ENCODE data around the gene EFCAB5.
A peak's percentile ranks its signal among the peaks of the same experiment; 100 is the strongest.
"Not testable (repeated sequence)": the region's sequence is repeated elsewhere in the genome, so short reads cannot be mapped to it uniquely, and the experiment has no call there.

The EFCAB5 gene

DNA sequence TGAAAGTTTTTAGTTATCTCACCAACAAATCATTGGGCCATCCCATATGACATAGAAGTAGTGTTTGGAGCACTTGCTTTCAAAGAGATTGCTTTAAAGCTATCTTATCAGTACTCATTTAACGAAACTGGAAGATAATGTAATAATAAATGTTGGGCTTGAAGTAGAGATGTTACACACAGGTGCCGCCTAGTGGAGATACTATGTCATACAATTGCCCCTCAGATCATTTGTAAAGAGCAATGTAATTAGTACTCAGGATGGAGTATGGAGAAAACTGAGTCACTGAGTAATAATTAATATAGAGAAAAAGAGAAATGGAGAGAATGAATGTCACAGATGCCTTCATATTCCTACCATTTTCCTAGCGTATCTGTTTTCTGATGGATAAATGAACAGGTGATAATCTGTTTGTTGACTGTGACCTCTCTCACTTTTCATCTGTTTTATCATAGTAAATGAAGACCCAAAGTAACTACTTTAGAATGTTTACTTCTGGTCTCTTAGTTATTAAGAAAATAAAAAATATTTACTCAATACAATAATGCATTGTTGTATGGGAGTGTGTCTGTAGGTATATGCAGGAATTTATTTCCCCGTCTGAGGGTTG lies 80.4 kb downstream of the EFCAB5 start:
- no peaks in the 10 kb centered on the region for H3K79me2 ChIP-seq
- no peak overlapping the region for H2AFZ ChIP-seq
- peak overlapping the region; percentile 40 for H3K4me2 ChIP-seq (ENCODE audit: low read length)
- H3K27me3 ChIP-seq (ENCODE audit: control insufficient read depth, insufficient read depth, low read length), result no peaks in the 10 kb centered on the region
- no peak overlapping the region for H3K4me3 ChIP-seq (ENCODE audit: low read depth, low read length)
- peaks cover 2% of the 10 kb centered on the region for H3K36me3 ChIP-seq (ENCODE audit: control insufficient read depth, insufficient read depth, low read length)
- H3K27ac ChIP-seq, result no peak overlapping the region
- H3K9me3 ChIP-seq (ENCODE audit: control insufficient read depth, low read length), result no peaks in the 10 kb centered on the region
- TF ChIP-seq, protein P1, sequence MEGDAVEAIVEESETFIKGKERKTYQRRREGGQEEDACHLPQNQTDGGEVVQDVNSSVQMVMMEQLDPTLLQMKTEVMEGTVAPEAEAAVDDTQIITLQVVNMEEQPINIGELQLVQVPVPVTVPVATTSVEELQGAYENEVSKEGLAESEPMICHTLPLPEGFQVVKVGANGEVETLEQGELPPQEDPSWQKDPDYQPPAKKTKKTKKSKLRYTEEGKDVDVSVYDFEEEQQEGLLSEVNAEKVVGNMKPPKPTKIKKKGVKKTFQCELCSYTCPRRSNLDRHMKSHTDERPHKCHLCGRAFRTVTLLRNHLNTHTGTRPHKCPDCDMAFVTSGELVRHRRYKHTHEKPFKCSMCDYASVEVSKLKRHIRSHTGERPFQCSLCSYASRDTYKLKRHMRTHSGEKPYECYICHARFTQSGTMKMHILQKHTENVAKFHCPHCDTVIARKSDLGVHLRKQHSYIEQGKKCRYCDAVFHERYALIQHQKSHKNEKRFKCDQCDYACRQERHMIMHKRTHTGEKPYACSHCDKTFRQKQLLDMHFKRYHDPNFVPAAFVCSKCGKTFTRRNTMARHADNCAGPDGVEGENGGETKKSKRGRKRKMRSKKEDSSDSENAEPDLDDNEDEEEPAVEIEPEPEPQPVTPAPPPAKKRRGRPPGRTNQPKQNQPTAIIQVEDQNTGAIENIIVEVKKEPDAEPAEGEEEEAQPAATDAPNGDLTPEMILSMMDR (IDR thresholded peaks at IDR 0.05), result peak; percentile 73
- no peaks in the 10 kb centered on the region for H3K4me1 ChIP-seq
- H3K9ac ChIP-seq, result no peak overlapping the region

DNA sequence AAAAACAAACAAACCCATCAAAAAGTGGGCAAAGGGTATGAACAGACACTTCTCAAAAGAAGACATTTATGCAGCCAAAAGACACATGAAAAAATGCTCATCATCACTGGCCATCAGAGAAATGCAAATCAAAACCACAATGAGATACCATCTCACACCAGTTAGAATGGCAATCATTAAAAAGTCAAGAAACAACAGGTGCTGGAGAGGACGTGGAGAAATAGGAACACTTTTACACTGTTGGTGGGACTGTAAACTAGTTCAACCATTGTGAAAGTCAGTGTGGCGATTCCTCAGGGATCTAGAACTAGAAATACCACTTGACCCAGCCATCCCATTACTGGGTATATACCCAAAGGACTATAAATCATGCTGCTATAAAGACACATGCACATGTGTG lies 83.9 kb downstream of the EFCAB5 start:
- H3K9ac ChIP-seq; H3K9me3 ChIP-seq (ENCODE audit: control insufficient read depth, low read length); H3K4me2 ChIP-seq (ENCODE audit: low read length): not testable (repeated sequence)

GRCh38 chr17:30027676-30028075 lies 86.2 kb downstream of the EFCAB5 start:
- Histone ChIP-seq H3K4me1 (no peaks in the 10 kb centered on the region), H3K4me3 (ENCODE audit: low read depth, low read length) (no peak overlapping the region), H3K79me2 (no peaks in the 10 kb centered on the region), H3K36me3 (ENCODE audit: control insufficient read depth, insufficient read depth, low read length) (no peaks in the 10 kb centered on the region), H2AFZ (no peak overlapping the region), H3K27me3 (ENCODE audit: control insufficient read depth, insufficient read depth, low read length) (no peaks in the 10 kb centered on the region), H3K4me2 (ENCODE audit: low read length) (no peak overlapping the region), H3K27ac (no peak overlapping the region), H3K9me3 (ENCODE audit: control insufficient read depth, low read length) (no peaks in the 10 kb centered on the region), H3K9ac (no peak overlapping the region)
- TF ChIP-seq, protein P1 (IDR thresholded peaks at IDR 0.05), result no peak

More for the DNA sequence above, 83.9 kb downstream of the EFCAB5 start:
- H3K4me3 ChIP-seq (ENCODE audit: low read depth, low read length); H3K79me2 ChIP-seq; H3K4me1 ChIP-seq; H3K27me3 ChIP-seq (ENCODE audit: control insufficient read depth, insufficient read depth, low read length); H3K27ac ChIP-seq; H3K36me3 ChIP-seq (ENCODE audit: control insufficient read depth, insufficient read depth, low read length); H2AFZ ChIP-seq: not testable (repeated sequence)

GRCh38 chr17:30031214-30031869 lies 89.9 kb downstream of the EFCAB5 start:
- no peaks in the 10 kb centered on the region for H3K27me3 ChIP-seq (ENCODE audit: control insufficient read depth, insufficient read depth, low read length)
- no peaks in the 10 kb centered on the region for H3K36me3 ChIP-seq (ENCODE audit: control insufficient read depth, insufficient read depth, low read length)
- H3K4me2 ChIP-seq (ENCODE audit: low read length), result no peak overlapping the region
- H3K9ac ChIP-seq, result no peak overlapping the region
- TF ChIP-seq, protein P1 (IDR thresholded peaks at IDR 0.05), result no peak
- no peaks in the 10 kb centered on the region for H3K4me1 ChIP-seq
- no peaks in the 10 kb centered on the region for H3K79me2 ChIP-seq
- no peak overlapping the region for H2AFZ ChIP-seq
- H3K4me3 ChIP-seq (ENCODE audit: low read depth, low read length), result no peak overlapping the region
- no peak overlapping the region for H3K27ac ChIP-seq
- H3K9me3 ChIP-seq (ENCODE audit: control insufficient read depth, low read length), result no peaks in the 10 kb centered on the region

GRCh38 chr17:30035369-30035768 lies 93.9 kb downstream of the EFCAB5 start:
- H3K27ac ChIP-seq, result no peak overlapping the region
- TF ChIP-seq, protein P1 (IDR thresholded peaks at IDR 0.05), result no peak
- H3K4me1 ChIP-seq, result no peaks in the 10 kb centered on the region

GRCh38 chr17:30040719-30041518 lies 99.5 kb downstream of the EFCAB5 start:
- H3K4me2 ChIP-seq (ENCODE audit: low read length); H3K4me3 ChIP-seq (ENCODE audit: low read depth, low read length); H2AFZ ChIP-seq; H3K79me2 ChIP-seq; H3K36me3 ChIP-seq (ENCODE audit: control insufficient read depth, insufficient read depth, low read length); H3K27me3 ChIP-seq (ENCODE audit: control insufficient read depth, insufficient read depth, low read length); H3K9me3 ChIP-seq (ENCODE audit: control insufficient read depth, low read length); H3K4me1 ChIP-seq; H3K9ac ChIP-seq; H3K27ac ChIP-seq: not testable (repeated sequence)

More at GRCh38 chr17:30035369-30035768, 93.9 kb downstream of the EFCAB5 start:
- no peak overlapping the region for H3K4me3 ChIP-seq (ENCODE audit: low read depth, low read length)
- no peaks in the 10 kb centered on the region for H3K36me3 ChIP-seq (ENCODE audit: control insufficient read depth, insufficient read depth, low read length)
- H3K9me3 ChIP-seq (ENCODE audit: control insufficient read depth, low read length), result no peaks in the 10 kb centered on the region
- no peak overlapping the region for H2AFZ ChIP-seq
- H3K9ac ChIP-seq, result no peak overlapping the region
- H3K4me2 ChIP-seq (ENCODE audit: low read length), result no peak overlapping the region
- no peaks in the 10 kb centered on the region for H3K79me2 ChIP-seq
- no peaks in the 10 kb centered on the region for H3K27me3 ChIP-seq (ENCODE audit: control insufficient read depth, insufficient read depth, low read length)
